Measurements from ENCODE around the gene ZNF511.

GRCh38 chr10:133268532-133268931, 40.2 kb upstream of the ZNF511 start:
- TF ChIP-seq MYC (IDR thresholded peaks at IDR 0.05; ENCODE audit: low read depth, low read length) (no peak), CTCF (IDR thresholded peaks at IDR 0.05; ENCODE audit: low read depth, low read length) (no peak), POLR2A (IDR thresholded peaks at IDR 0.05; ENCODE audit: extremely low read depth, insufficient read length) (no peak)

Data from NB4 (cell line).